Measurements from ENCODE around the gene FOXP1.

The FOXP1 gene

GRCh38 chr3:71488391-71488809 is 95.1 kb downstream of the FOXP1 start:
- Histone ChIP-seq H3K79me2 (ENCODE audit: control insufficient read depth, low read length) (peaks cover 86% of the 10 kb centered on the region), H3K4me3 (ENCODE audit: low read length) (no peak overlapping the region), H3K9me3 (ENCODE audit: control insufficient read depth, insufficient read depth, low read length) (0 out of 2 replicates have a peak, but pooled peaks cover 3% of the 10 kb centered on the region), H4K20me1 (ENCODE audit: control insufficient read depth, insufficient read depth, low read depth, low read length) (no peaks in the 10 kb centered on the region), H3K27me3 (ENCODE audit: control insufficient read depth, low read length) (no peaks in the 10 kb centered on the region), H3F3A (ENCODE audit: control insufficient read depth, insufficient read depth) (no peaks in the 10 kb centered on the region), H3K4me1 (ENCODE audit: control insufficient read depth, low read length) (peaks cover 56% of the 10 kb centered on the region), H3K4me2 (ENCODE audit: low read length) (no peak overlapping the region), H3K27ac (ENCODE audit: low read depth, low read length) (no peak overlapping the region), H3K36me3 (ENCODE audit: control insufficient read depth, low read length) (peaks cover 63% of the 10 kb centered on the region), H3K9me2 (replicated peaks; ENCODE audit: control insufficient read depth, low read length) (no peaks in the 10 kb centered on the region)
- TF ChIP-seq EZH2phosphoT487 (IDR thresholded peaks at IDR 0.05; ENCODE audit: borderline replicate concordance, low read length) (no peak), CTCF (IDR thresholded peaks at IDR 0.05; ENCODE audit: low read depth, low read length, poor library complexity, severe bottlenecking) (no peak)

DNA sequence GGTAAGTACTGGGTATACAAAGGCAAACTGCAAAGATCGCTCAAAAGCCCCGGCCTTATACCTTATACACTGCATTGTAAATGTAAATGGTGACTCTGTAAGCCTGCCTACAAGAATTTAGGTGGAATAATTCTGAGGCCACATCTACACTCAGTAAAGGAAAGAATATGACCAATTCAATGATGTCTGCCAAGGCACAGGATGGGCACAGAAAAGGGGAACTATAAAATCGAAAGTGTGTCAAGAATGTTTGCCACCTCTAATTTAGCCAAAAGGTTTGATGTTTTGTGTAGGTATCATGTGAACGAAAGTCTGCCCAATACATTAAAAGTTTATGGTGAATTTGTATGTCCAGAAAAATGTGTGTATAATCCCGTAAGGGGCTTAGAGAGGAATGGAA is 96.1 kb downstream of the FOXP1 start:
- H3K9me2 ChIP-seq (replicated peaks; ENCODE audit: control insufficient read depth, low read length) = no peaks in the 10 kb centered on the region
- H3K36me3 ChIP-seq (ENCODE audit: control insufficient read depth, low read length) = peaks cover 53% of the 10 kb centered on the region
- peaks cover 91% of the 10 kb centered on the region for H3K79me2 ChIP-seq (ENCODE audit: control insufficient read depth, low read length)
- TF ChIP-seq EZH2phosphoT487 (IDR thresholded peaks at IDR 0.05; ENCODE audit: borderline replicate concordance, low read length) (no peak), CTCF (IDR thresholded peaks at IDR 0.05; ENCODE audit: low read depth, low read length, poor library complexity, severe bottlenecking) (no peak)
- H3K27me3 ChIP-seq (ENCODE audit: control insufficient read depth, low read length) = no peaks in the 10 kb centered on the region
- peaks cover 60% of the 10 kb centered on the region for H3K4me1 ChIP-seq (ENCODE audit: control insufficient read depth, low read length)
- H3K9me3 ChIP-seq (ENCODE audit: control insufficient read depth, insufficient read depth, low read length) = 0 out of 2 replicates have a peak, but pooled peaks cover 3% of the 10 kb centered on the region
- H3K27ac ChIP-seq (ENCODE audit: low read depth, low read length) = no peak overlapping the region
- H3F3A ChIP-seq (ENCODE audit: control insufficient read depth, insufficient read depth) = no peaks in the 10 kb centered on the region
- H3K4me3 ChIP-seq (ENCODE audit: low read length) = no peak overlapping the region
- no peaks in the 10 kb centered on the region for H4K20me1 ChIP-seq (ENCODE audit: control insufficient read depth, insufficient read depth, low read depth, low read length)
- H3K4me2 ChIP-seq (ENCODE audit: low read length) = peak overlapping the region; percentile 29

DNA sequence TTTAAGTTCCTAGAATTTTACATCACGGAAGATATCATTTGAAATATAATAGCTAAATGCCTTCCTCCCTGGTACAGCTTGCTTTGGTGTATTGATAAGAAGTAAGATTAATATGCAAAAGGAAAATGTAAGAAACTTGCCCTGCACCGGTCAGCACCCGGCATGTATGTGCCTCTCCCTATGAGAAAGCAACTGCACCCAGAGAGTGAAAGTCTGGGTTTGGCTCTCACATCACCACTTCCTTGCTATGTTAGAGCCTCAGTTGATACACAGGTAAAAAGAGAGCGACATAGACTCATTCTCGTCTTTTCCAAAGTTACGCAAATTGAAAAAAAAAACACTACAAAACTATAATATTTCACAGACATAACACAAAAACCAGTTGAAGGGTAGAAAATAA is 96.7 kb downstream of the FOXP1 start:
- Histone ChIP-seq H3K9me3 (ENCODE audit: control insufficient read depth, insufficient read depth, low read length) (0 out of 2 replicates have a peak, but pooled peaks cover 3% of the 10 kb centered on the region), H4K20me1 (ENCODE audit: control insufficient read depth, insufficient read depth, low read depth, low read length) (no peaks in the 10 kb centered on the region), H3K4me1 (ENCODE audit: control insufficient read depth, low read length) (peaks cover 60% of the 10 kb centered on the region), H3K79me2 (ENCODE audit: control insufficient read depth, low read length) (peaks cover 91% of the 10 kb centered on the region), H3K9me2 (replicated peaks; ENCODE audit: control insufficient read depth, low read length) (no peaks in the 10 kb centered on the region), H3K4me2 (ENCODE audit: low read length) (no peak overlapping the region), H3F3A (ENCODE audit: control insufficient read depth, insufficient read depth) (no peaks in the 10 kb centered on the region), H3K27me3 (ENCODE audit: control insufficient read depth, low read length) (no peaks in the 10 kb centered on the region), H3K36me3 (ENCODE audit: control insufficient read depth, low read length) (peaks cover 47% of the 10 kb centered on the region), H3K4me3 (ENCODE audit: low read length) (no peak overlapping the region), H3K27ac (ENCODE audit: low read depth, low read length) (no peak overlapping the region)
- no peak for TF ChIP-seq EZH2phosphoT487 (IDR thresholded peaks at IDR 0.05; ENCODE audit: borderline replicate concordance, low read length)
- no peak for TF ChIP-seq CTCF (IDR thresholded peaks at IDR 0.05; ENCODE audit: low read depth, low read length, poor library complexity, severe bottlenecking)
